RWPE1 (cell line): Measurements from ENCODE around the gene SLC27A1.
"Not testable (repeated sequence)": the region's sequence is repeated elsewhere in the genome, so short reads cannot be mapped to it uniquely, and the experiment has no call there.

Experiments
- CTCF ChIA-PET: fragments of 350-600 bp; sonication (Branson Sonifier 250); formaldehyde crosslinking; extraction: SDS; loops from one replicate; lab custom pipeline; 2021; lab: Yijun Ruan, JAX
- POLR2A ChIA-PET: fragments of 400-600 bp; formaldehyde crosslinking; extraction: SDS; loops from one replicate; lab custom pipeline; 2020; ENCODE audit warnings: antibody characterized with exemption; ENCODE audit not compliant: low non-redundant PET; lab: Yijun Ruan, JAX
- DNase-seq: peaks from one replicate; pipeline ENCODE4 v3.0.0; 2012; ENCODE audit warnings: low spot score
- H3K27ac ChIP-seq: fragments of 450-650 bp; 2 replicates; pipeline ENCODE4 v1.5.1; 2017
- TF ChIP-seq, protein P1 (sequence below): fragments of 450-650 bp; conservative IDR thresholded peaks from 2 replicates; pipeline ENCODE4 v1.5.1; 2017; ENCODE audit warnings: low read depth, mild to moderate bottlenecking

Gene SLC27A1

DNA sequence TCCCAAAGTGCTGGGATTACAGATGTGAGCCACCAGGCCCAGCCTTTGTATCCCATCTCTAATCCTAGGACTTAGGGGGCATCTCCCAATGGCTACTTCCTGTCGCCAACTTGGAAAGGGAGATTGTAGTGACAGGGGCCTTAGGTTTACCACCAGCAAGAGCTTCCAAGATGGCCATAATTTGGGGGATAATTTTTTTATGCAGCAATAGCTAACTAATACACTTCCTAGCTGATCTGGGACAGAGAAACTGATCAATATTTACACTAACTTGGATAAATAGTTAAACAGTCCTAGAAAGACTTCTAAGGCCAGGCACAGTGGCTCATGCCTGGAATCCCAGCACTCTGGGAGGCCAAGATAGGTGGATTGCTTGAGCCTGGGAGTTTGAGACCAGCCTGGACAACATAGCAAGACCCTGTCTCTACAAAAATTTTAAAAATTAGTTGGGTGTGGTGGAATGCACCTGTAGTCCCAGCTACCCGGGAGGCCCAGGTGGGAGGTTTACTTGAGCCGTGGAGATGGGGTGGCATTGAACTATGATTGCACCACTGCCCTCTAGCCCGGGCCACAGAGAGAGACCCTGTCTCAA is 79.8 kb downstream of the SLC27A1 start:
- TF ChIP-seq, protein P1, sequence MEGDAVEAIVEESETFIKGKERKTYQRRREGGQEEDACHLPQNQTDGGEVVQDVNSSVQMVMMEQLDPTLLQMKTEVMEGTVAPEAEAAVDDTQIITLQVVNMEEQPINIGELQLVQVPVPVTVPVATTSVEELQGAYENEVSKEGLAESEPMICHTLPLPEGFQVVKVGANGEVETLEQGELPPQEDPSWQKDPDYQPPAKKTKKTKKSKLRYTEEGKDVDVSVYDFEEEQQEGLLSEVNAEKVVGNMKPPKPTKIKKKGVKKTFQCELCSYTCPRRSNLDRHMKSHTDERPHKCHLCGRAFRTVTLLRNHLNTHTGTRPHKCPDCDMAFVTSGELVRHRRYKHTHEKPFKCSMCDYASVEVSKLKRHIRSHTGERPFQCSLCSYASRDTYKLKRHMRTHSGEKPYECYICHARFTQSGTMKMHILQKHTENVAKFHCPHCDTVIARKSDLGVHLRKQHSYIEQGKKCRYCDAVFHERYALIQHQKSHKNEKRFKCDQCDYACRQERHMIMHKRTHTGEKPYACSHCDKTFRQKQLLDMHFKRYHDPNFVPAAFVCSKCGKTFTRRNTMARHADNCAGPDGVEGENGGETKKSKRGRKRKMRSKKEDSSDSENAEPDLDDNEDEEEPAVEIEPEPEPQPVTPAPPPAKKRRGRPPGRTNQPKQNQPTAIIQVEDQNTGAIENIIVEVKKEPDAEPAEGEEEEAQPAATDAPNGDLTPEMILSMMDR: no peak
- DNase-seq: no peak
- ChIA-PET POLR2A (no interaction called here), CTCF (no interaction called here)
- H3K27ac ChIP-seq: no peak overlapping the region

DNA sequence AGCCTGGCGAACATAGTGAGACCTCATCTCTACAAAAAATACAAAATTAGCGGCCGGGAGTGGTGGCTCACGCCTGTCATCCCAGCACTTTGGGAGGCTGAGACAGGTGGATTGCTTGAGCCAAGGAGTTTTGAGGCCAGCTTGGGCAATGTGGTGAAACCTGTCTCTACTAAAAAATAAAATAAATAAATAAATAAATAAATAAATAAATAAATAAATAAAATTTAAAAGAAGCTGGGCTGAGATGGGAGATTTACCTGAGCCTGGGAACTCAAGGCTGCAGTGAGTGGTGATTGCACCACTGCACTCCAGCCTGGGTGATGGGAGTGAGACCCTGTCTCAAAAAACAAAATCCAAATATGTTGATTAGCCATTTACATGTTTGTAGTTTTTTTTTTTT is 82.4 kb downstream of the SLC27A1 start:
- CTCF ChIA-PET: interaction anchor here (0.7 to 1.3 kb wide), 3 partner anchors 10 to 392 kb away, joined by 3 to 4 read pairs (median 4); no protein-coding TSS in a partner anchor
- peak overlapping the region; percentile 91 for H3K27ac ChIP-seq
- not testable (repeated sequence) for DNase-seq
- POLR2A ChIA-PET: interaction anchor here (0.6 kb wide), 1 partner anchor 512 kb away, joined by 9 read pairs; no protein-coding TSS in a partner anchor

DNA sequence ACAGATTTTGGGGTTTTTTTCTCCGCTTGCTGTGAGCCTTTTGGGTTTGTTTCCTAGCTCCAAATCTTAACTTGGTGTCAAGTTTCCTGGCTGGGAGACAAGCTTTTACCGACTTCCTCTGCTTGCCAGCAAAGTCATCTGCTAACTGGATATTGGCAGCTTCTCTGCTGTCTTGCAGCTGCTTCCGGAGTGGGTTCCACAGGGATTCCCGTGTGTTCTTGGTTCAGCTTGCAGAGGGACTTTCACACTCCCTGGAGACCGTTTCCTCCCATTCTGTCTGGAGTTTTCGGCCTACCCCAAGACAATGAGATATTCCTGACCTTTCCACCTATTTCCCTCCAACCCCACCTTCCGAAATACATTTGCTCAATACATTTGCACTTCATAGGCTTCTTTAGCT is 82.9 kb downstream of the SLC27A1 start:
- DNase-seq: peak; percentile 41
- ChIA-PET POLR2A (interaction anchor here (0.6 kb wide), 1 partner anchor 513 kb away, joined by 9 read pairs; no protein-coding TSS in a partner anchor), CTCF (interaction anchor here (1.1 to 1.3 kb wide), 2 partner anchors 11 to 20 kb away, joined by 4 read pairs; no protein-coding TSS in a partner anchor)
- TF ChIP-seq, protein P1: no peak
- H3K27ac ChIP-seq: peak overlapping the region; percentile 91

DNA sequence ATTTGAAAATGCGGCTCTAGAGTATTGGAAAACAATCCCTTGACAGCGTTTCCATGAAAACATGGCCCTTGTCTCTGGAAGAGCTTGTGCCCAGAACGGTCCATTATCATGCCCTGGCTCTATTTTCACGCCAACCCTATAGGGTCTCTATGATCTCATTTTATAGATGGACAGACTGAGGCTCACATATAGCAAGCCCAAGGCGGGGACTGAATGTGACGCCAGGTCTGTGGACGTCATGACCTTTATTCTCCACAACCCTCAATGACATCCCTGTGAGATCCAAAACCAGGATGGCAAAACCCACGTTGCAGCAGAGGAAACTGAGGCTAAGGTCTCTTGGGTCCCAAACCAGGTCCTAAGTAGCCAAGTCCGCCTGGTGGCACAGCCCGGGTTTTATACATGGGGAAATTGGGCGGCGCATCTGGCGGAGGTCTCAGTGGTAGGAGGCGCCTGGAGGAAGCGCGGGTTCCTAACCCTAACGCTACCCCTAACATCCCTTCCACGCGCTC is 84.7 kb downstream of the SLC27A1 start:
- POLR2A ChIA-PET: no interaction called here
- TF ChIP-seq, protein P1: no peak
- peak overlapping the region; percentile 85 for H3K27ac ChIP-seq
- CTCF ChIA-PET: no interaction called here
- no peak for DNase-seq

DNA sequence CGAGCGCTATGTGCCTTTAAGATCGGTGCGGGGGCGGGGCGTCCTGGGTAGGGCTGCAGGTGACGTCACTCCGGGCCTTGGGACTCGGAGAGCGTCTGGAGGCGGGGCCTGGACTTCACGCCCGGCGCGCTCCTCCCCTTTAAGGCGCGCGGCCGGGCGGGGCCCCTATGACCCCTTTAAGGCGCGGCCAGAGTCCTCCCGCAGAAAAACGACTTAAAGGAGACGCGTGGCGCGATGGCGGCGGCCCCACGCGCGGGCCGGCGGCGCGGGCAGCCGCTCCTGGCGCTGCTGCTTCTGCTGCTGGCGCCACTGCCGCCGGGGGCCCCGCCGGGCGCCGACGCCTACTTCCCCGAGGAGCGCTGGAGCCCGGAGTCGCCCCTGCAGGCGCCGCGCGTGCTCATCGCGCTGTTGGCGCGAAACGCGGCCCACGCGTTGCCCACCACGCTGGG is 85.2 kb downstream of the SLC27A1 start, which contains the start of gene COLGALT1:
Gene COLGALT1 (plus strand): TSS at position 170 of the 449 bp plus-strand sequence. CDS start 65 bp downstream, at position 235.
- ChIA-PET POLR2A (no interaction called here), CTCF (no interaction called here)
- DNase-seq: peak; percentile 98
- H3K27ac ChIP-seq: peak within 1 kb of the TSS; percentile 91
- TF ChIP-seq, protein P1: no peak
